ENCODE data around the gene PLD3. TPM values are rescaled to one million over a fixed set of nuclear protein-coding genes. Genes with fewer than 3 reads are reported as not detected.

The PLD3 gene, protein sequence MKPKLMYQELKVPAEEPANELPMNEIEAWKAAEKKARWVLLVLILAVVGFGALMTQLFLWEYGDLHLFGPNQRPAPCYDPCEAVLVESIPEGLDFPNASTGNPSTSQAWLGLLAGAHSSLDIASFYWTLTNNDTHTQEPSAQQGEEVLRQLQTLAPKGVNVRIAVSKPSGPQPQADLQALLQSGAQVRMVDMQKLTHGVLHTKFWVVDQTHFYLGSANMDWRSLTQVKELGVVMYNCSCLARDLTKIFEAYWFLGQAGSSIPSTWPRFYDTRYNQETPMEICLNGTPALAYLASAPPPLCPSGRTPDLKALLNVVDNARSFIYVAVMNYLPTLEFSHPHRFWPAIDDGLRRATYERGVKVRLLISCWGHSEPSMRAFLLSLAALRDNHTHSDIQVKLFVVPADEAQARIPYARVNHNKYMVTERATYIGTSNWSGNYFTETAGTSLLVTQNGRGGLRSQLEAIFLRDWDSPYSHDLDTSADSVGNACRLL
- 199 and 478 TPM in 2 replicates for total RNA-seq

GRCh38 chr19:40348125-40348913 is at the start of gene PLD3, which contains the start of gene C19orf47:
PLD3 (plus strand) TSS chr19:40348695; CDS start chr19:40366484, 17,789 bp downstream.
C19orf47 (minus strand) TSS chr19:40348397; CDS start chr19:40341857, 6,540 bp downstream.

GRCh38 chr19:40390084-40390742 is 41.7 kb downstream of the PLD3 start, which contains the start of gene HIPK4:
HIPK4 (minus strand) TSS chr19:40390181; CDS start chr19:40389902, 279 bp downstream.

GRCh38 chr19:40413291-40413845 is 64.9 kb downstream of the PLD3 start, which contains the start of gene PRX:
PRX (minus strand) TSS chr19:40413378; CDS start chr19:40407932, 5,446 bp downstream.

GRCh38 chr19:40425450-40426287 is 77.2 kb downstream of the PLD3 start, which contains the start of gene SERTAD1:
SERTAD1 (minus strand) TSS chr19:40425992; CDS start chr19:40423546, 2,446 bp downstream.

Other genes with a start within 250 kb of the PLD3 start
- 9.3 and 10.8 TPM in 2 replicates for gene MAP3K10, start 157.3 kb upstream of the PLD3 start, total RNA-seq
- gene TTC9B, start 130.3 kb upstream of the PLD3 start, total RNA-seq, result 0.17 TPM in 1 of 2 replicates, not detected in the other
- gene CCNP, start 122.0 kb upstream of the PLD3 start, total RNA-seq, result 0.33 and 0.58 TPM in 2 replicates
- gene AKT2, start 63.4 kb upstream of the PLD3 start, total RNA-seq, result 143 and 162 TPM in 2 replicates
- 6.0 and 8.1 TPM in 2 replicates for gene C19orf47, start 298 bp upstream of the PLD3 start, total RNA-seq
- 0.17 TPM in 1 of 2 replicates, not detected in the other for gene HIPK4, start 41.5 kb downstream of the PLD3 start, total RNA-seq
- 2.2 and 3.8 TPM in 2 replicates for gene PRX, start 64.7 kb downstream of the PLD3 start, total RNA-seq
- gene SERTAD1, start 77.3 kb downstream of the PLD3 start, total RNA-seq, result 15.9 and 19.4 TPM in 2 replicates
- gene SERTAD3, start 95.6 kb downstream of the PLD3 start, total RNA-seq, result 16.0 and 18.6 TPM in 2 replicates
- gene BLVRB, start 117.0 kb downstream of the PLD3 start, total RNA-seq, result 179 and 187 TPM in 2 replicates
- 12.9 and 18.4 TPM in 2 replicates for gene SPTBN4, start 118.3 kb downstream of the PLD3 start, total RNA-seq
- 63.8 and 82.6 TPM in 2 replicates for gene SHKBP1, start 228.2 kb downstream of the PLD3 start, total RNA-seq